Gastrocnemius medialis (tissue), 4 donors: ENCODE measurements around the gene TYW5. TPM values are rescaled to one million over a fixed set of nuclear protein-coding genes. Genes with fewer than 3 reads are reported as not detected.

Experiments
- ATAC-seq, 2 donors: fragments of 150-250 bp; one replicate each; pipeline ENCODE4 v1.9.1; 2016
- DNase-seq, 2 donors: peaks; one replicate each; pipeline ENCODE4 v3.0.0-alpha.2; 2019
- H3K27ac ChIP-seq, 4 donors: fragments of 200-600 bp; sonication (generic); 1 replicate in 1 of 4; 2 replicates in 3 of 4; pipeline ENCODE4 v1.5.1; 2016 to 2018; ENCODE audit warnings: mild to moderate bottlenecking in 2 of 4, moderate library complexity in 1 of 4
- H3K27me3 ChIP-seq, 3 donors: fragments of 200-600 bp; sonication (generic) in 2 of 3; 1 replicate in 1 of 3; 2 replicates in 2 of 3; pipeline versions ENCODE4 v1.5.1 to v1.6.0; 2016 to 2019; ENCODE audit warnings: mild to moderate bottlenecking in 1 of 3, moderate library complexity in 1 of 3
- H3K36me3 ChIP-seq, 2 donors: fragments of 200-600 bp; sonication (generic) in 1 of 2; one replicate each; pipeline ENCODE4 v1.5.1; 2017 to 2018
- H3K4me1 ChIP-seq, 2 donors: fragments of 200-600 bp; sonication (generic) in 1 of 2; one replicate each; pipeline ENCODE4 v1.5.1; 2016 to 2017; ENCODE audit warnings: mild to moderate bottlenecking in 2 of 2
- H3K4me3 ChIP-seq, 4 donors: fragments of 200-600 bp; sonication (generic) in 3 of 4; 1 replicate in 1 of 4; 2 replicates in 3 of 4; pipeline ENCODE4 v1.5.1; 2016 to 2019; ENCODE audit warnings: mild to moderate bottlenecking in 2 of 4
- H3K9me3 ChIP-seq, 3 donors: fragments of 200-600 bp; sonication (generic) in 2 of 3; 1 replicate in 1 of 3; 2 replicates in 2 of 3; pipeline ENCODE4 v1.5.1; 2016 to 2019
- POLR2A ChIP-seq, 2 donors: fragments of 450-650 bp; IDR thresholded peaks; one replicate each; pipeline ENCODE4 v1.6.1; 2017; ENCODE audit warnings: antibody characterized with exemption in 2 of 2, mild to moderate bottlenecking in 2 of 2, moderate library complexity in 2 of 2
- in situ Hi-C, 4 donors: fragments of 200-750 bp; cut with MboI; loops; one replicate each; pipeline versions ENCODE4 v1.15.0 to v1.8.0; 2017; ENCODE audit warnings: low sequenced_read_pairs in 4 of 4
- intact Hi-C: fragments of 100-400 bp; cut with DNase I; formaldehyde crosslinking; loops from one replicate; pipeline ENCODE4 v1.15.1; 2023; ENCODE audit warnings: low total_unique reads
- total RNA-seq, 4 donors: library from RNA; depleted of rRNA; stranded (reverse); fragments of >200 nt; gene quantifications; one replicate each; pipeline versions ENCODE4 v1.1.0 to v1.2.3, GENCODE V29; 2016
- TF ChIP-seq, protein P1 (sequence below), 5 experiments: fragments of 450-650 bp in 3 of 5; fragments of 200-600 bp in 2 of 5; sonication (generic) in 2 of 5; IDR thresholded peaks in 4 of 5; conservative IDR thresholded peaks in 1 of 5; 1 replicate in 4 of 5; 2 replicates in 1 of 5; pipeline ENCODE4 v1.5.1; 2016 to 2019; ENCODE audit warnings: antibody characterized with exemption in 5 of 5, mild to moderate bottlenecking in 3 of 5, moderate library complexity in 3 of 5

The TYW5 gene
- total RNA-seq, 4 donors from 2014 or later, result 1.7 to 4.5 (median 3.8) TPM

DNA sequence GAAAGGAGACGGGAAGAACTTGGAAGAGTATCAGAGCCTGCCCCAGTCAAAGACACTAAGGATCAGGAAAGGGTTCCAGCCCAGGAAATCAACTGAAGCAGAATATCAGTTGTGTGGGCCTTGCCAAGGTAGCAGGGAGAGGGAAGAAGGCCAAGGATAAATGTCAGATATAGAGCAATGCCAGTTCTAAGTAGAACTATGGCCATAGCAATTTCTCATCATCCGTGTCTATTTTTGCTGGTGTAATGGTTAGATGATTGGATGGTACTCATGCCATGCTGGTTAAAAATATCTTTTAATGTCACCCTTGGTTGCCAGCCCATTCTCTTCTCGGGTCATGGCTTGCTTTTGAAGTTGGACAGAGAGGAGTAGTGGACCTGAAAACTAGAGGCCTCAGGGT, 42.0 kb upstream of the TYW5 start:
- Histone ChIP-seq H3K27ac (no peak overlapping the region), H3K27me3 (no peaks in the 10 kb centered on the region), H3K9me3 (no peaks in the 10 kb centered on the region), H3K4me1 (peaks cover 0 to 17% of the 10 kb centered on the region in 2 donors), H3K4me3 (no peak overlapping the region), H3K36me3 (no peaks in the 10 kb centered on the region)
- TF ChIP-seq, protein P1, sequence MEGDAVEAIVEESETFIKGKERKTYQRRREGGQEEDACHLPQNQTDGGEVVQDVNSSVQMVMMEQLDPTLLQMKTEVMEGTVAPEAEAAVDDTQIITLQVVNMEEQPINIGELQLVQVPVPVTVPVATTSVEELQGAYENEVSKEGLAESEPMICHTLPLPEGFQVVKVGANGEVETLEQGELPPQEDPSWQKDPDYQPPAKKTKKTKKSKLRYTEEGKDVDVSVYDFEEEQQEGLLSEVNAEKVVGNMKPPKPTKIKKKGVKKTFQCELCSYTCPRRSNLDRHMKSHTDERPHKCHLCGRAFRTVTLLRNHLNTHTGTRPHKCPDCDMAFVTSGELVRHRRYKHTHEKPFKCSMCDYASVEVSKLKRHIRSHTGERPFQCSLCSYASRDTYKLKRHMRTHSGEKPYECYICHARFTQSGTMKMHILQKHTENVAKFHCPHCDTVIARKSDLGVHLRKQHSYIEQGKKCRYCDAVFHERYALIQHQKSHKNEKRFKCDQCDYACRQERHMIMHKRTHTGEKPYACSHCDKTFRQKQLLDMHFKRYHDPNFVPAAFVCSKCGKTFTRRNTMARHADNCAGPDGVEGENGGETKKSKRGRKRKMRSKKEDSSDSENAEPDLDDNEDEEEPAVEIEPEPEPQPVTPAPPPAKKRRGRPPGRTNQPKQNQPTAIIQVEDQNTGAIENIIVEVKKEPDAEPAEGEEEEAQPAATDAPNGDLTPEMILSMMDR (IDR thresholded peaks at IDR 0.05 in 4 of 5, conservative IDR thresholded peaks at IDR 0.05 in 1 of 5), result no peak
- TF ChIP-seq POLR2A (IDR thresholded peaks at IDR 0.05), result no peak
- intact Hi-C loops (no loop called here), in situ Hi-C loops (no loop called here)
- peak in 1 of 2 donors; percentile 64 for ATAC-seq
- no peak for DNase-seq

DNA sequence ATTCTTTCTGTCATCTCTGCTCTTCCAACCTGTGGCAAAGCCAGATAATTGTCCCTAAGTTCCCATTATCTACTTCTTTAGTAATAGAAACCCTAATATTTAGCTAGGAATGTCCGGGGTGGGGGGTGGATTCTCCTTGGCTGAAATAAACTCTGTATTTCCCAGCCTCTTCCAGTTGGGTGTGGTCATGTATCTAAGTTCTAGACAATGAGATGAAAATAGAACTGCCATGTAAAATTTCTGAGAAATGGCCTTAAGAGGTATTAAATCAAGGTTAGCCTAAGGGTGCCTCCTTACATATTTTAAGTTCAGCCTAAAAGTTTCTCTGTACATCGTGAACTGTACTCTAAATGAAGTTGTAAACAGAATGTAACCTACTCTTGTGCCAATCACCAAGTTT, 39.6 kb upstream of the TYW5 start:
- Histone ChIP-seq H3K9me3 (no peaks in the 10 kb centered on the region), H3K4me1 (peaks cover 0 to 12% of the 10 kb centered on the region in 2 donors), H3K27me3 (no peaks in the 10 kb centered on the region), H3K27ac (no peak overlapping the region), H3K4me3 (no peak overlapping the region), H3K36me3 (no peaks in the 10 kb centered on the region)
- ATAC-seq (no peak), DNase-seq (no peak)
- intact Hi-C loops, result no loop called here
- TF ChIP-seq, protein P1 (IDR thresholded peaks at IDR 0.05 in 4 of 5, conservative IDR thresholded peaks at IDR 0.05 in 1 of 5), result no peak
- TF ChIP-seq POLR2A (IDR thresholded peaks at IDR 0.05), result no peak
- in situ Hi-C loops, result no loop called here

DNA sequence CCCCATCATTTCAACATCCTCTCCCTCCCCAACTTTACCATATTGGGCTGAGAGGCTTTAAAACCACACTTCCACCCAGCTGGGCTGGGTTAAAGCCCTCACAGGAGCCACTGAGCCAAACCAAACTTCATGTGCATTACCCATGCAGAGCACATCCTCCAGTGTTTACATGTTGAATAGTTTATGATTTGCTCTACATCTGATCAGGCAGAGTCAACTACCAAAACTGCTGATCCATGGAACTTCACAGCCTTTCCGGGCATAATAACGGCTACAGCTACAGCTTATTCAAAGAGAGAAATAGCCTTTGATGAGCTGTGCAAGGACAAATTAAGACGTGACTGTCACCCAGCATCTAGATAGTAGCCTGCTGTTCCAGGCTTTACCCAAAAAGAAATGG, 39.1 kb upstream of the TYW5 start:
- intact Hi-C loops, result no loop called here
- TF ChIP-seq, protein P1 (IDR thresholded peaks at IDR 0.05 in 4 of 5, conservative IDR thresholded peaks at IDR 0.05 in 1 of 5), result no peak
- TF ChIP-seq POLR2A (IDR thresholded peaks at IDR 0.05), result no peak
- DNase-seq, result no peak
- Histone ChIP-seq H3K27me3 (no peaks in the 10 kb centered on the region), H3K36me3 (no peaks in the 10 kb centered on the region), H3K27ac (no peak overlapping the region), H3K9me3 (no peaks in the 10 kb centered on the region), H3K4me1 (peaks cover 0 to 12% of the 10 kb centered on the region in 2 donors), H3K4me3 (no peak overlapping the region)
- in situ Hi-C loops, result no loop called here
- no peak for ATAC-seq

DNA sequence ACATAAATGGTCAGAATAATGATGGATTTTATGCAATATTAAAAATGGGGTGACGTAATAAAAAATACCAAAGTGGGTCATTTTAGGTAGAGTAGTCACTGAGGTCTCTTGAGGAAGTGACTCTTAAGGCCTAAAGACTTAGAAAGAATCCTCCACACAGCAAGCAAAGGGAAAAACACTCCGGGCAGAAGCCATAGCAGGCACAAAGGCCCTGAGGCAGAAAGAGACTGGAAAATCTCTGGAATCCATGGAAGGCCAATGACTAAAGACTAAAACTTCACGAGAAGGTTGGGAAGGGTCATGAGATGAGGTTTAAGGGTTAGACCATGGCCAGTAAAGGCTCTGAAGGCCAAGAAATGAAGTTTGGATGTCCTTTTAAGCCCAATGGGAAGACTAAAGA, 37.0 kb upstream of the TYW5 start:
- no peak for TF ChIP-seq POLR2A (IDR thresholded peaks at IDR 0.05)
- TF ChIP-seq, protein P1 (IDR thresholded peaks at IDR 0.05 in 4 of 5, conservative IDR thresholded peaks at IDR 0.05 in 1 of 5), result no peak
- in situ Hi-C loops (no loop called here), intact Hi-C loops (no loop called here)

DNA sequence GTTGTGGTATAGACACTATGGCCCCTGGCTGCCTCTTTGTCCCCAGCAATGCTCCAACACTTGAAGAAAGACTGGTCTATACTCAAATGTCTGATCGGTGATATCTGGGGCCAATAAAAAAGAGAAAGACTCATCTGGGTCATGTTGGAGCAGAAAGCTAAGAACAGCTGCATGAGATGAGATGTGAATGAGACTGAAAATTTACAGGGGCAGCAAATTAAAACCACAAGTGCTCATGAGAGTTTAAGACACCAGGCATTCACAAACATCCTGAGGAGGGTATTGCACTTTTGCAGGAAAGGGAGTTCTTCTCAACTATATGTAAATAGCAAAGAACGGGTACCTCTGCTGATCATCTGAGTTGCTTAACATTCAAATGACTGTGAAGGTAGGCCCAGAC, 36.4 kb upstream of the TYW5 start:
- intact Hi-C loops, result no loop called here
- TF ChIP-seq, protein P1 (IDR thresholded peaks at IDR 0.05 in 4 of 5, conservative IDR thresholded peaks at IDR 0.05 in 1 of 5), result no peak
- TF ChIP-seq POLR2A (IDR thresholded peaks at IDR 0.05), result no peak
- in situ Hi-C loops, result no loop called here

More for the DNA sequence above, 37.0 kb upstream of the TYW5 start:
- no peak overlapping the region for H3K27ac ChIP-seq
- H3K36me3 ChIP-seq, result no peaks in the 10 kb centered on the region
- no peak overlapping the region for H3K4me3 ChIP-seq
- no peaks in the 10 kb centered on the region for H3K9me3 ChIP-seq
- ATAC-seq, result no peak
- peaks cover 6 to 8% of the 10 kb centered on the region in 2 donors for H3K4me1 ChIP-seq
- no peaks in the 10 kb centered on the region for H3K27me3 ChIP-seq
- DNase-seq, result no peak

More for the DNA sequence above, 36.4 kb upstream of the TYW5 start:
- DNase-seq (no peak), ATAC-seq (no peak)
- Histone ChIP-seq H3K27ac (no peak overlapping the region), H3K27me3 (no peaks in the 10 kb centered on the region), H3K4me3 (no peak overlapping the region), H3K9me3 (no peaks in the 10 kb centered on the region), H3K4me1 (peaks cover 2 to 6% of the 10 kb centered on the region in 2 donors), H3K36me3 (no peaks in the 10 kb centered on the region)
